Natural killer cell (primary cell): ENCODE data around the gene MAPKAPK2. TPM values are rescaled to one million over a fixed set of nuclear protein-coding genes. Genes with fewer than 3 reads are reported as not detected.

Experiments used
- ATAC-seq, 3 donors: fragments of 150-1000 bp in 2 of 3; fragments of 200-7000 bp in 1 of 3; cut with Tn5 transposase; 1 replicate in 1 of 3; 2 replicates in 2 of 3; pipeline ENCODE4 v1.10.0; 2021; ENCODE audit warnings: mild to moderate bottlenecking in 2 of 3, moderate library complexity in 2 of 3
- DNase-seq, 2 donors: peaks; one replicate each; pipeline versions ENCODE4 v3.0.0 to v3.0.0-alpha.2; 2013 to 2021; ENCODE audit warnings: mixed read lengths in 1 of 2
- H3K27ac ChIP-seq: one replicate; pipeline ENCODE4 v1.5.1; 2013; ENCODE audit warnings: mild to moderate bottlenecking, low read length
- H3K27me3 ChIP-seq: one replicate; pipeline ENCODE4 v1.6.1; 2013; ENCODE audit warnings: low read length; ENCODE audit not compliant: control insufficient read depth, insufficient read depth
- H3K36me3 ChIP-seq: one replicate; pipeline ENCODE4 v1.6.1; 2013; ENCODE audit warnings: low read length; ENCODE audit not compliant: control insufficient read depth, insufficient read depth
- H3K4me1 ChIP-seq: one replicate; pipeline ENCODE4 v1.6.1; 2013; ENCODE audit warnings: low read length; ENCODE audit not compliant: control insufficient read depth, insufficient read depth
- H3K4me3 ChIP-seq: one replicate; pipeline ENCODE4 v1.5.1; 2013; ENCODE audit warnings: low read length
- H3K9me3 ChIP-seq: one replicate; pipeline ENCODE4 v1.6.1; 2013; ENCODE audit warnings: low read length; ENCODE audit not compliant: control insufficient read depth, insufficient read depth
- H3K27ac Mint-ChIP-seq, 2 donors: one replicate each; pipeline ENCODE4 v1.8.0; 2022; ENCODE audit warnings: mild to moderate bottlenecking in 2 of 2, mixed read lengths in 2 of 2, moderate library complexity in 1 of 2
- H3K27me3 Mint-ChIP-seq, 2 donors: one replicate each; pipeline ENCODE4 v1.8.0; 2022; ENCODE audit warnings: low read depth in 2 of 2, mixed read lengths in 2 of 2
- H3K36me3 Mint-ChIP-seq: one replicate; pipeline ENCODE4 v1.8.0; 2022; ENCODE audit warnings: mixed read lengths
- H3K4me1 Mint-ChIP-seq, 2 donors: one replicate each; pipeline ENCODE4 v1.8.0; 2022; ENCODE audit warnings: mixed read lengths in 2 of 2
- H3K4me3 Mint-ChIP-seq: one replicate; pipeline ENCODE4 v1.8.0; 2022; ENCODE audit warnings: mild to moderate bottlenecking, moderate library complexity, mixed read lengths
- H3K9me3 Mint-ChIP-seq, 2 donors: one replicate each; pipeline ENCODE4 v1.8.0; 2022; ENCODE audit warnings: mixed read lengths in 2 of 2
- CTCF ChIP-seq: fragments of 200-600 bp; IDR thresholded peaks from one replicate; pipeline ENCODE4 v1.8.0; 2022; ENCODE audit warnings: antibody characterized with exemption
- WGBS: methylation state at CpG from one replicate; pipeline ENCODE4 v1.1.7; 2013; ENCODE audit warnings: missing lambda C conversion rate; ENCODE audit not compliant: insufficient coverage; 5-methylcytosine and 5-hydroxymethylcytosine counted together
- intact Hi-C: fragments of 100-400 bp; cut with micrococcal nuclease; formaldehyde crosslinking; loops from one replicate; pipeline ENCODE4 v1.14.2; 2022
- total RNA-seq, 4 donors: library from RNA; stranded (reverse); fragments of 120-200 nt in 1 of 4; gene quantifications; one replicate each; pipeline versions ENCODE4 v1.2.3 to v1.2.4, GENCODE V29; 2013 to 2022

Gene MAPKAPK2
- total RNA-seq, 3 donors from 2014 or later (not counting 1 experiment from before 2014, with no cell fraction given), result 137 to 197 (median 178) TPM

DNA sequence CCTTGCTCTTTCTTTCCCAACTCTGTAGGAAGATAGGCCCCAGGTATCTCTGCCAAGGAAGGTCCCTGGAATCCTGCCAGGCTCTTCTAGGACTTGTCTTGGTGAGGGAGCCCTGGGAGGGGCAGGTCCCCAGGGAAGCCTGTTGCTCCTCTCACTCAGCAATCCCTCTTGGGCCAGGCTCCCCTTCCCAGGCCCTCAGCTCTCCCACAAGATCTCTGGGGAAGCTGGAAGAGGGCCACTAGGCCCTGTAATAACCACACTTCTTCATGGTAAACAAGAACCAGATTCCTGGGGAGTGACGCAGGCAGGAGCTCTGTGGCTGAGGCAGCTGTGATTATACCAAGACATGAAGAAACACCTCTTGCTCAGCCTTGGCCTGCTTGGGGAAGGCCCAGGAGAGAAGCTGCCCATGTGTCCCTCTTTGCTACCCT, 9.9 kb upstream of the MAPKAPK2 start:
- DNase-seq (no peak), ATAC-seq (no peak)
- Mint-ChIP-seq H3K27me3 (peaks cover 0 to 5% of the 10 kb centered on the region in 2 donors), H3K4me3 (no peak overlapping the region), H3K9me3 (no peaks in the 10 kb centered on the region), H3K36me3 (no peaks in the 10 kb centered on the region), H3K27ac (no peak overlapping the region), H3K4me1 (peaks cover 0 to 2% of the 10 kb centered on the region in 2 donors)
- Histone ChIP-seq H3K27ac (no peak overlapping the region), H3K27me3 (no peaks in the 10 kb centered on the region), H3K36me3 (no peaks in the 10 kb centered on the region), H3K9me3 (no peaks in the 10 kb centered on the region), H3K4me1 (peaks cover 8% of the 10 kb centered on the region), H3K4me3 (no peak overlapping the region)
- TF ChIP-seq CTCF, result no peak
- intact Hi-C loops, result no loop called here
- WGBS, result 88% methylated on average over 1 of the region's 1 CpG

- H3K9me3 ChIP-seq, result no peaks in the 10 kb centered on the region
- H3K27me3 Mint-ChIP-seq, result no peaks in the 10 kb centered on the region
- no peak overlapping the region for H3K27ac Mint-ChIP-seq
- ATAC-seq (no peak), DNase-seq (no peak)
- no peak overlapping the region for H3K4me3 ChIP-seq
- no peak overlapping the region for H3K4me3 Mint-ChIP-seq
- peaks cover 9% of the 10 kb centered on the region for H3K4me1 ChIP-seq
- intact Hi-C loops, result no loop called here
- no peaks in the 10 kb centered on the region for H3K27me3 ChIP-seq
- H3K9me3 Mint-ChIP-seq, result no peaks in the 10 kb centered on the region
- H3K36me3 Mint-ChIP-seq, result no peaks in the 10 kb centered on the region
- WGBS, result 36% methylated on average over 2 of the region's 2 CpGs
- H3K27ac ChIP-seq, result no peak overlapping the region
- H3K36me3 ChIP-seq, result no peaks in the 10 kb centered on the region
- peaks cover 0 to 4% of the 10 kb centered on the region in 2 donors for H3K4me1 Mint-ChIP-seq
- TF ChIP-seq CTCF, result no peak
Measured at GRCh38 chr1:206676499-206676898, 8.2 kb upstream of the MAPKAPK2 start.

DNA sequence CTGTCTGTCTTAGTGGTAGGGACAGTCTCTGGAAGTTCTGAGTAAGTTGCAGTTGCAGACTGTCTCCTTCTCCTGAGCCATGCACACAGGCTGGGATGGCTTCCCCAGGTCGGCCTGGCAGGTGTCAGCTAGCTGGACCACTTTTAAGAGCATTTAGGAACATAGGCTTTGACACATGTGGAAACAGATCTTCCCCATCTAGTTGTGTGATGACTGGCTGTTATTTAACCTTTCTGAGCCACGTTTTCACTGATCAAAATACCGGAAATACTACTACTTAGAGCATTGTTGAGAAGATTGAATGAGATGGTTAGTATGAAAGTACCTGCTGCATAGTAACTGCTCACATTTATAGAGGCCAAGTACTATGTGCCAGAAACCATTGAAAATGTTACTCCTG, 6.2 kb upstream of the MAPKAPK2 start:
- TF ChIP-seq CTCF, result no peak
- H3K36me3 ChIP-seq, result no peaks in the 10 kb centered on the region
- no peaks in the 10 kb centered on the region for H3K27me3 ChIP-seq
- Mint-ChIP-seq H3K27ac (no peak overlapping the region), H3K4me1 (peaks cover 0 to 4% of the 10 kb centered on the region in 2 donors), H3K27me3 (no peaks in the 10 kb centered on the region), H3K4me3 (no peak overlapping the region), H3K9me3 (no peaks in the 10 kb centered on the region), H3K36me3 (no peaks in the 10 kb centered on the region)
- no peaks in the 10 kb centered on the region for H3K9me3 ChIP-seq
- no peak for ATAC-seq
- WGBS, result 76% methylated on average over 2 of the region's 3 CpGs
- H3K4me1 ChIP-seq, result peaks cover 16% of the 10 kb centered on the region
- H3K27ac ChIP-seq, result no peak overlapping the region
- intact Hi-C loops, result no loop called here
- no peak for DNase-seq
- H3K4me3 ChIP-seq, result no peak overlapping the region

GRCh38 chr1:206679738-206680211, 4.9 kb upstream of the MAPKAPK2 start:
- no peak for TF ChIP-seq CTCF
- intact Hi-C loops, result no loop called here
- H3K4me3 Mint-ChIP-seq, result no peak overlapping the region
- H3K27me3 Mint-ChIP-seq, result no peaks in the 10 kb centered on the region
- no peak overlapping the region for H3K27ac ChIP-seq
- 8% methylated on average over 5 of the region's 5 CpGs for WGBS
- no peaks in the 10 kb centered on the region for H3K9me3 Mint-ChIP-seq
- DNase-seq (no peak), ATAC-seq (peak in 2 of 3 donors; percentile 46 to 54)
- peak overlapping the region in 1 of 2 donors; percentile 56 for H3K27ac Mint-ChIP-seq
- no peaks in the 10 kb centered on the region for H3K9me3 ChIP-seq
- no peaks in the 10 kb centered on the region for H3K36me3 Mint-ChIP-seq
- H3K27me3 ChIP-seq, result no peaks in the 10 kb centered on the region
- H3K4me1 Mint-ChIP-seq, result peaks cover 0 to 13% of the 10 kb centered on the region in 2 donors
- no peaks in the 10 kb centered on the region for H3K36me3 ChIP-seq
- H3K4me3 ChIP-seq, result no peak overlapping the region
- peaks cover 24% of the 10 kb centered on the region for H3K4me1 ChIP-seq
